PC-3 (cell line): ENCODE data around the gene LSM2. TPM values are rescaled to one million over a fixed set of nuclear protein-coding genes. Genes with fewer than 3 reads are reported as not detected.
A peak's percentile ranks its signal among the peaks of the same experiment; 100 is the strongest.
"Not testable (repeated sequence)": the region's sequence is repeated elsewhere in the genome, so short reads cannot be mapped to it uniquely, and the experiment has no call there.

Experiments used
- ATAC-seq: fragments of 200-7000 bp; cut with Tn5 transposase; 2 replicates; pipeline ENCODE4 v1.9.1; 2020; ENCODE audit warnings: mild to moderate bottlenecking, moderate library complexity
- BruUV-seq: library from RNA; stranded (reverse); fragments of 400-500 nt; replicated peaks from 2 replicates; lab custom pipeline; 2021; lab: Mats Ljungman, UMichigan
- CTCF ChIA-PET: fragments of 300-600 bp; sonication (Branson Sonifier 250); formaldehyde crosslinking; loops from one replicate; lab custom pipeline; 2022; ENCODE audit warnings: antibody characterized with exemption; lab: Charles Lee
- POLR2A ChIA-PET: fragments of 300-600 bp; sonication (Branson Sonifier 250); formaldehyde crosslinking; loops from one replicate; lab custom pipeline; 2022; ENCODE audit warnings: antibody characterized with exemption; ENCODE audit not compliant: unreplicated experiment; lab: Charles Lee
- DNase-seq: peaks from one replicate; pipeline ENCODE4 v3.0.0-alpha.2; 2015
- H2AFZ ChIP-seq: fragments of 300-600 bp; sonication (generic); 2 replicates; pipeline ENCODE4 v1.6.0; 2016; ENCODE audit warnings: antibody characterized with exemption, low read length
- H3F3A ChIP-seq: fragments of 300-600 bp; sonication (generic); one replicate; pipeline ENCODE4 v1.6.0; 2017; ENCODE audit warnings: antibody characterized with exemption, low read length, control low read depth, mild to moderate bottlenecking; ENCODE audit not compliant: unreplicated experiment
- H3K27ac ChIP-seq: fragments of 300-600 bp; sonication (generic); 2 replicates; pipeline ENCODE4 v1.5.1; 2016; ENCODE audit warnings: mild to moderate bottlenecking, low read length
- H3K27me3 ChIP-seq: fragments of 300-600 bp; sonication (generic); 2 replicates; pipeline ENCODE4 v1.6.1; 2016; ENCODE audit warnings: low read length, mixed read lengths
- H3K36me3 ChIP-seq: fragments of 300-600 bp; sonication (generic); 2 replicates; pipeline ENCODE4 v1.6.1; 2016; ENCODE audit warnings: low read depth, mixed run types, low read length, mixed read lengths
- H3K4me1 ChIP-seq: fragments of 300-600 bp; sonication (generic); 2 replicates; pipeline ENCODE4 v1.5.1; 2016; ENCODE audit warnings: low read length; ENCODE audit not compliant: insufficient read depth
- H3K4me2 ChIP-seq: fragments of 300-600 bp; sonication (generic); 2 replicates; pipeline ENCODE4 v1.6.0; 2016; ENCODE audit warnings: low read length
- H3K4me3 ChIP-seq: fragments of 300-600 bp; sonication (generic); 2 replicates; pipeline ENCODE4 v1.5.1; 2016; ENCODE audit warnings: mild to moderate bottlenecking, low read length, mixed read lengths
- H3K79me2 ChIP-seq: fragments of 300-600 bp; sonication (generic); 2 replicates; pipeline ENCODE4 v1.6.1; 2017; ENCODE audit warnings: low read length, mixed read lengths
- H3K9ac ChIP-seq: fragments of 300-600 bp; sonication (generic); 2 replicates; pipeline ENCODE4 v1.6.0; 2016; ENCODE audit warnings: mild to moderate bottlenecking, low read length
- H3K9me2 ChIP-seq: fragments of 300-600 bp; sonication (generic); replicated peaks from 2 replicates; pipeline ENCODE4 v1.6.1; 2016; ENCODE audit warnings: mixed run types, low read length, mixed read lengths
- H3K9me3 ChIP-seq: fragments of 300-600 bp; sonication (generic); 2 replicates; pipeline ENCODE4 v1.6.1; 2016; ENCODE audit warnings: low read length, mixed read lengths
- H4K20me1 ChIP-seq: fragments of 300-600 bp; sonication (generic); 2 replicates; pipeline ENCODE4 v1.6.1; 2016; ENCODE audit warnings: low read length, mixed read lengths
- EZH2 ChIP-seq: fragments of 300-600 bp; sonication (generic); IDR thresholded peaks from one replicate; pipeline ENCODE4 v1.6.1; 2017; ENCODE audit warnings: antibody characterized with exemption, mild to moderate bottlenecking, low read length; ENCODE audit not compliant: unreplicated experiment
- EZH2phosphoT487 ChIP-seq: fragments of 300-600 bp; sonication (generic); IDR thresholded peaks from 2 replicates; pipeline ENCODE4 v1.6.1; 2018; ENCODE audit warnings: mild to moderate bottlenecking, antibody characterized with exemption, low read length, borderline replicate concordance
- intact Hi-C: fragments of 100-400 bp; cut with micrococcal nuclease; formaldehyde crosslinking; loops from 2 replicates; pipeline ENCODE4 v1.9.0; 2023
- total RNA-seq: library from RNA; depleted of rRNA; stranded (reverse); fragments of >200 nt; gene quantifications from 2 replicates; pipeline ENCODE4 v1.2.3, GENCODE V29; 2014
- TF ChIP-seq, protein P1 (sequence below): fragments of 300-600 bp; sonication (generic); conservative IDR thresholded peaks from 2 replicates; pipeline ENCODE4 v1.5.1; 2017; ENCODE audit warnings: antibody characterized with exemption, low read depth, mild to moderate bottlenecking, low read length

The LSM2 gene
- total RNA-seq, 1 experiment from 2014 or later, result 143 TPM

DNA sequence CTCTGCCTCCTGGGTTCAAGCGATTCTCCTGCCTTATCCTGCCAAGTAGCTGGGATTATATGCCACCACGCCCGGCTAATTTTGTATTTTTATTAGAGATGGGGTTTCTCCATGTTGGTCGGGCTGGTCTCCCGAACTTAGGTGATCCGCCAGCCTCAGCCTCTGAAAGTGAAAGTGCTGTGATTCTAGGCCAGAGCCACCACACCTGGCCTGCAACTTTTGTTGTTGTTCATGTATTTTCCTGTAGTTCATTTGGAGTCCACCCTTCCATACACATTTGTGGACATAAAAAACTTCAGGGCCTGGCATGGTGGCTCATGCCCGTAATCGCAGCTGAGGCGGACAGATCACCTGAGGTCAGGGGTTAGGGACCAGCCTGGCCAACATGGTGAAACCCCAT is 35.3 kb upstream of the LSM2 start:
- peaks cover 15% of the 10 kb centered on the region for H3K4me1 ChIP-seq
- CTCF ChIA-PET, result no interaction called here
- H3K27ac ChIP-seq, result no peak overlapping the region
- peaks cover 30% of the 10 kb centered on the region for H4K20me1 ChIP-seq
- intact Hi-C loops, result no loop called here
- no peaks in the 10 kb centered on the region for H3K9me2 ChIP-seq
- peaks cover 36% of the 10 kb centered on the region for H3F3A ChIP-seq
- no peak overlapping the region for H3K4me3 ChIP-seq
- no peak overlapping the region for H2AFZ ChIP-seq
- ATAC-seq (0 out of 2 replicates have a peak, but pooled peaks have one; percentile 5), DNase-seq (no peak)
- BruUV-seq, result no TSS peak
- TF ChIP-seq EZH2phosphoT487 (no peak), EZH2 (no peak)
- TF ChIP-seq, protein P1, sequence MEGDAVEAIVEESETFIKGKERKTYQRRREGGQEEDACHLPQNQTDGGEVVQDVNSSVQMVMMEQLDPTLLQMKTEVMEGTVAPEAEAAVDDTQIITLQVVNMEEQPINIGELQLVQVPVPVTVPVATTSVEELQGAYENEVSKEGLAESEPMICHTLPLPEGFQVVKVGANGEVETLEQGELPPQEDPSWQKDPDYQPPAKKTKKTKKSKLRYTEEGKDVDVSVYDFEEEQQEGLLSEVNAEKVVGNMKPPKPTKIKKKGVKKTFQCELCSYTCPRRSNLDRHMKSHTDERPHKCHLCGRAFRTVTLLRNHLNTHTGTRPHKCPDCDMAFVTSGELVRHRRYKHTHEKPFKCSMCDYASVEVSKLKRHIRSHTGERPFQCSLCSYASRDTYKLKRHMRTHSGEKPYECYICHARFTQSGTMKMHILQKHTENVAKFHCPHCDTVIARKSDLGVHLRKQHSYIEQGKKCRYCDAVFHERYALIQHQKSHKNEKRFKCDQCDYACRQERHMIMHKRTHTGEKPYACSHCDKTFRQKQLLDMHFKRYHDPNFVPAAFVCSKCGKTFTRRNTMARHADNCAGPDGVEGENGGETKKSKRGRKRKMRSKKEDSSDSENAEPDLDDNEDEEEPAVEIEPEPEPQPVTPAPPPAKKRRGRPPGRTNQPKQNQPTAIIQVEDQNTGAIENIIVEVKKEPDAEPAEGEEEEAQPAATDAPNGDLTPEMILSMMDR, result no peak
- peaks cover 20% of the 10 kb centered on the region for H3K79me2 ChIP-seq
- no peak overlapping the region for H3K4me2 ChIP-seq
- peaks cover 34% of the 10 kb centered on the region for H3K36me3 ChIP-seq
- POLR2A ChIA-PET, result interaction anchor here (0.7 kb wide), 1 partner anchor 9 kb away, joined by 3 read pairs; no protein-coding TSS in a partner anchor
- no peak overlapping the region for H3K9ac ChIP-seq
- H3K9me3 ChIP-seq, result no peaks in the 10 kb centered on the region
- no peaks in the 10 kb centered on the region for H3K27me3 ChIP-seq

DNA sequence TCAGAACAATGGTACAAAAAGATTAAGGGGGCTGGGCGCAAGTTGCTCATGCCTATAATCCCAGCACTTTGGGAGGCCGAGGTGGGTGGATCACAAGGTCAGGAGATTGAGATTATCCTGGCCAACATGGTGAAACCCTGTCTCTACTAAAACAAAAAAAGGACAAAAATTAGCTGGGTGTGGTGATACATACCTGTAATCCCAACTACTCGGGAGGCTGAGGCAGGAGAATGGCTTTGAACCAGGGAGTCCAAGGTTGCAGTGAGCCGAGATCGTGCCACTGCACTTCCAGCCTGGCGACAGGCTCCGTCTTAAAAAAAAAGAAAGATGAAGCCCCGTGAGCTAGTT is 33.0 kb upstream of the LSM2 start:
- DNase-seq, H3K4me3 ChIP-seq, H3K27me3 ChIP-seq, CTCF ChIA-PET, H3K27ac ChIP-seq, ATAC-seq, H3K9me3 ChIP-seq, H2AFZ ChIP-seq, H3K4me2 ChIP-seq, H3K9ac ChIP-seq, BruUV-seq, POLR2A ChIA-PET, H3K9me2 ChIP-seq: not testable (repeated sequence)
- Histone ChIP-seq H3F3A (peaks cover 40% of the 10 kb centered on the region), H4K20me1 (peaks cover 42% of the 10 kb centered on the region), H3K36me3 (peaks cover 45% of the 10 kb centered on the region), H3K79me2 (peaks cover 43% of the 10 kb centered on the region), H3K4me1 (peaks cover 18% of the 10 kb centered on the region)
- intact Hi-C loops, result loop anchor here (10.0 kb wide), 1 partner anchor 155 kb away; the partner anchor contains the start of gene LY6G5C

DNA sequence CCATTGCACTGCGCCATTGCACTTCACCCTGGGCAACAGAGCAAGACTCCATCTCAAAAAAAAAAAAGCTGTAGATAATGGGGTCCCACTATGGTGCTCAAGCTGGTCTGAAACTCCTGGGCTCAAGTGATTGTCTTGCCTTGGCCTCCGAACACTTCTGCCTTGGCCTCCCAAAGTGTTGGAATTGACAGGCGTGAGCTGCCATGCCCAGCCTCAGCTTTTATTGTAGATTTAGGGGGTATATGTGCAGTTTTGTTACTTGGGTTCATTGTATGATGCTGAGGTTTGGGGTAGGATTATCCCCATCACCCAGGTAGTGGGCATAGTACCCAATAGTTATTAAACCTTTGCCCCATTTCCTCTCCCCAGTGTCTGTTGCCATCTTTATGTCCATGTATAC is 32.2 kb upstream of the LSM2 start:
- Histone ChIP-seq H3K9me3 (no peaks in the 10 kb centered on the region), H3K9ac (no peak overlapping the region), H3K79me2 (peaks cover 45% of the 10 kb centered on the region), H3K36me3 (peaks cover 45% of the 10 kb centered on the region), H3K4me3 (no peak overlapping the region), H3F3A (peaks cover 40% of the 10 kb centered on the region), H3K9me2 (no peaks in the 10 kb centered on the region), H3K27ac (no peak overlapping the region), H2AFZ (no peak overlapping the region), H3K4me2 (peak overlapping the region; percentile 14; the same call in 1 of the 2 replicates), H3K4me1 (peaks cover 18% of the 10 kb centered on the region), H3K27me3 (no peaks in the 10 kb centered on the region), H4K20me1 (peaks cover 42% of the 10 kb centered on the region)
- TF ChIP-seq, protein P1, result no peak
- TF ChIP-seq EZH2phosphoT487 (no peak), EZH2 (no peak)
- intact Hi-C loops, result loop anchor here (10.0 kb wide), 1 partner anchor 154 kb away; the partner anchor contains the start of gene LY6G5C
- POLR2A ChIA-PET, result no interaction called here
- BruUV-seq, result no TSS peak
- ATAC-seq (no peak), DNase-seq (no peak)
- CTCF ChIA-PET, result no interaction called here

DNA sequence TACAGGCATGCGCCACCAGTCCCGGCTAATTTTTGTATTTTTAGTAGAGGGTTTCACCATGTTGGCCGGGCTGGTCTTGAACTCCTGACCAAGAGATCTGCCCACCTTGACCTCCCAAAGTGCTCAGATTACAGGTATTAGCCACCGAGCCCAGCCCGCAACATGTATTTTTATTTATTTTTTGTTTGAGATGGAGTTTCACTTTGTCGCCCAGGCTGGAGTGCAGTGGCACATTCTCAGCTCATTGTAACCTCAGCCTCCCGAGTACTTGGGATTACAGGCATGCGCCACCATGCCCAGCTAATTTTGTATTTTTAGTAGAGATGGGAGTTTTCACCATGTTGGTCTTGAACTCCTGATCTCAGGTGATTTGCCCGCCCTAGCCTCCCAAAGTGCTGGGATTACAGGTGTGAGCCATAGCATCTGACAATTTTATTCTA is 31.4 kb upstream of the LSM2 start:
- H3K9me2 ChIP-seq, H2AFZ ChIP-seq, CTCF ChIA-PET, BruUV-seq, ATAC-seq, H3K27ac ChIP-seq, DNase-seq, H3K9me3 ChIP-seq, H3K27me3 ChIP-seq: not testable (repeated sequence)
- intact Hi-C loops, result loop anchor here (10.0 kb wide), 1 partner anchor 153 kb away; the partner anchor contains the start of gene LY6G5C
- peak overlapping the region; percentile 97 for H3K4me3 ChIP-seq
- peaks cover 45% of the 10 kb centered on the region for H3K36me3 ChIP-seq
- peaks cover 51% of the 10 kb centered on the region for H3K79me2 ChIP-seq
- H3F3A ChIP-seq, result peaks cover 40% of the 10 kb centered on the region
- POLR2A ChIA-PET, result interaction anchor here (1.2 kb wide), 1 partner anchor 11 kb away, joined by 4 read pairs; no protein-coding TSS in a partner anchor
- H3K9ac ChIP-seq, result peak overlapping the region; percentile 98; the same call in 1 of the 2 replicates
- H3K4me2 ChIP-seq, result peak overlapping the region; percentile 92
- H3K4me1 ChIP-seq, result peaks cover 18% of the 10 kb centered on the region
- H4K20me1 ChIP-seq, result peaks cover 42% of the 10 kb centered on the region
